Mammary epithelial cell (primary cell): ENCODE data around the gene BLCAP.
"Not testable (repeated sequence)": the region's sequence is repeated elsewhere in the genome, so short reads cannot be mapped to it uniquely, and the experiment has no call there.

Experiments
- EZH2 ChIP-seq: IDR thresholded peaks from 2 replicates; pipeline ENCODE4 v1.6.1; 2012; ENCODE audit warnings: low read length, inconsistent platforms, borderline replicate concordance
- TF ChIP-seq, protein P1 (sequence below), 2 donors: IDR thresholded peaks in 1 of 2; conservative IDR thresholded peaks in 1 of 2; 2 replicates each; pipeline ENCODE4 v1.5.1; 2011 to 2012; ENCODE audit warnings: inconsistent platforms in 2 of 2, low read length in 2 of 2, mild to moderate bottlenecking in 2 of 2, control low read depth in 1 of 2, low read depth in 1 of 2; ENCODE audit not compliant: insufficient read depth in 1 of 2; ENCODE audit errors: extremely low read depth in 1 of 2

GRCh38 chr20:37470190-37470589, 57.5 kb downstream of the BLCAP start:
- TF ChIP-seq, protein P1, sequence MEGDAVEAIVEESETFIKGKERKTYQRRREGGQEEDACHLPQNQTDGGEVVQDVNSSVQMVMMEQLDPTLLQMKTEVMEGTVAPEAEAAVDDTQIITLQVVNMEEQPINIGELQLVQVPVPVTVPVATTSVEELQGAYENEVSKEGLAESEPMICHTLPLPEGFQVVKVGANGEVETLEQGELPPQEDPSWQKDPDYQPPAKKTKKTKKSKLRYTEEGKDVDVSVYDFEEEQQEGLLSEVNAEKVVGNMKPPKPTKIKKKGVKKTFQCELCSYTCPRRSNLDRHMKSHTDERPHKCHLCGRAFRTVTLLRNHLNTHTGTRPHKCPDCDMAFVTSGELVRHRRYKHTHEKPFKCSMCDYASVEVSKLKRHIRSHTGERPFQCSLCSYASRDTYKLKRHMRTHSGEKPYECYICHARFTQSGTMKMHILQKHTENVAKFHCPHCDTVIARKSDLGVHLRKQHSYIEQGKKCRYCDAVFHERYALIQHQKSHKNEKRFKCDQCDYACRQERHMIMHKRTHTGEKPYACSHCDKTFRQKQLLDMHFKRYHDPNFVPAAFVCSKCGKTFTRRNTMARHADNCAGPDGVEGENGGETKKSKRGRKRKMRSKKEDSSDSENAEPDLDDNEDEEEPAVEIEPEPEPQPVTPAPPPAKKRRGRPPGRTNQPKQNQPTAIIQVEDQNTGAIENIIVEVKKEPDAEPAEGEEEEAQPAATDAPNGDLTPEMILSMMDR (conservative IDR thresholded peaks at IDR 0.05 in 1 of 2, IDR thresholded peaks at IDR 0.05 in 1 of 2; ENCODE audit: extremely low read depth in 1 of 2, insufficient read depth in 1 of 2, low read depth in 1 of 2, low read length in 2 of 2): not testable (repeated sequence)
- TF ChIP-seq EZH2: not testable (repeated sequence)
